Stimulated activated CD8-positive, alpha-beta memory T cell treated with anti-CD3 and anti-CD28 coated beads, Interleukin-12 subunit alpha, Interleukin-12 subunit beta, amount 100 ng/mL, for 1 hour (primary cell): ENCODE data around the gene CBFA2T2.

Experiments
- DNase-seq: peaks from one replicate; pipeline ENCODE4 v3.0.0-alpha.2; 2020; ENCODE audit warnings: low read depth

Gene CBFA2T2

GRCh38 chr20:33653218-33653899 lies 163.5 kb downstream of the CBFA2T2 start:
- no peak for DNase-seq

GRCh38 chr20:33653900-33654596 lies 164.2 kb downstream of the CBFA2T2 start:
- no peak for DNase-seq

GRCh38 chr20:33654680-33655161 lies 164.8 kb downstream of the CBFA2T2 start:
- DNase-seq, result no peak

- no peak for DNase-seq
Observed at GRCh38 chr20:33655164-33655563, 165.3 kb downstream of the CBFA2T2 start.

GRCh38 chr20:33656010-33656782 lies 166.3 kb downstream of the CBFA2T2 start:
- DNase-seq, result no peak

- no peak for DNase-seq
Observed at GRCh38 chr20:33656783-33657703, 167.1 kb downstream of the CBFA2T2 start.

- DNase-seq, result no peak
Observed at GRCh38 chr20:33657704-33658095, 167.8 kb downstream of the CBFA2T2 start.

- no peak for DNase-seq
Observed at GRCh38 chr20:33658510-33658909, 168.6 kb downstream of the CBFA2T2 start.

GRCh38 chr20:33658929-33659328 lies 169.0 kb downstream of the CBFA2T2 start:
- DNase-seq, result no peak

GRCh38 chr20:33659341-33660034 lies 169.6 kb downstream of the CBFA2T2 start:
- DNase-seq, result no peak

- DNase-seq, result no peak
Observed at GRCh38 chr20:33660035-33660684, 170.3 kb downstream of the CBFA2T2 start.

- no peak for DNase-seq
Observed at GRCh38 chr20:33660685-33661058, 170.8 kb downstream of the CBFA2T2 start.

- no peak for DNase-seq
Observed at GRCh38 chr20:33662172-33662571, 172.3 kb downstream of the CBFA2T2 start, which contains the start of gene C20orf144. C20orf144 (plus strand) TSS chr20:33662327; CDS start chr20:33662346, 19 bp downstream.

- peak; percentile 67 for DNase-seq
Observed at GRCh38 chr20:33663161-33664084, 173.5 kb downstream of the CBFA2T2 start.

GRCh38 chr20:33664085-33664761 lies 174.3 kb downstream of the CBFA2T2 start:
- DNase-seq, result no peak

- DNase-seq, result no peak
Observed at GRCh38 chr20:33664762-33665144, 174.9 kb downstream of the CBFA2T2 start.

- DNase-seq, result peak; percentile 60
Observed at GRCh38 chr20:33666293-33667244, 176.7 kb downstream of the CBFA2T2 start, which contains the start of gene ACTL10. ACTL10 (plus strand) TSS chr20:33666943; CDS start chr20:33667498, 555 bp downstream.
